Mesendoderm (in vitro differentiated cells): ENCODE data around the gene PERP.

Source experiments
- DNase-seq: peaks from one replicate; pipeline ENCODE4 v3.0.0; 2013
- H2AK5ac ChIP-seq: 2 replicates; pipeline ENCODE4 v1.6.1; 2013; ENCODE audit warnings: low read length, inconsistent platforms
- H2BK120ac ChIP-seq: 2 replicates; pipeline ENCODE4 v1.6.1; 2013; ENCODE audit warnings: low read depth, mild to moderate bottlenecking, low read length, moderate library complexity, mixed read lengths
- H2BK15ac ChIP-seq: replicated peaks from 2 replicates; pipeline ENCODE4 v1.6.1; 2013; ENCODE audit warnings: low read depth, mild to moderate bottlenecking, moderate library complexity
- H2BK5ac ChIP-seq: 2 replicates; pipeline ENCODE4 v1.6.1; 2013; ENCODE audit warnings: low read length, inconsistent platforms
- H3K18ac ChIP-seq: 2 replicates; pipeline ENCODE4 v1.6.1; 2013; ENCODE audit warnings: mild to moderate bottlenecking, low read length, mixed read lengths
- H3K23ac ChIP-seq: one replicate; pipeline ENCODE4 v1.6.1; 2013; ENCODE audit warnings: low read length
- H3K27ac ChIP-seq: 2 replicates; pipeline ENCODE4 v1.5.1; 2013; ENCODE audit warnings: low read depth, mild to moderate bottlenecking, inconsistent platforms, low read length, moderate library complexity
- H3K27me3 ChIP-seq: 2 replicates; pipeline ENCODE4 v1.6.1; 2013; ENCODE audit warnings: low read length, control low read depth, mild to moderate bottlenecking, inconsistent platforms; ENCODE audit not compliant: insufficient read depth, poor library complexity
- H3K36me3 ChIP-seq: 2 replicates; pipeline ENCODE4 v1.6.1; 2013; ENCODE audit warnings: low read length, inconsistent platforms; ENCODE audit not compliant: control insufficient read depth, insufficient read depth
- H3K4ac ChIP-seq: one replicate; pipeline ENCODE4 v1.6.1; 2013; ENCODE audit warnings: low read depth, mild to moderate bottlenecking, low read length, moderate library complexity
- H3K4me1 ChIP-seq: 2 replicates; pipeline ENCODE4 v1.6.1; 2013; ENCODE audit warnings: low read depth, low read length, inconsistent platforms; ENCODE audit not compliant: control insufficient read depth
- H3K4me2 ChIP-seq: 2 replicates; pipeline ENCODE4 v1.6.1; 2013; ENCODE audit warnings: low read length
- H3K4me3 ChIP-seq: 2 replicates; pipeline ENCODE4 v1.5.1; 2013; ENCODE audit warnings: mild to moderate bottlenecking, low read length
- H3K56ac ChIP-seq: one replicate; pipeline ENCODE4 v1.6.1; 2013; ENCODE audit warnings: low read length
- H3K79me1 ChIP-seq: 2 replicates; pipeline ENCODE4 v1.6.1; 2013; ENCODE audit warnings: low read length, inconsistent platforms
- H3K79me2 ChIP-seq: 2 replicates; pipeline ENCODE4 v1.6.1; 2013; ENCODE audit warnings: mild to moderate bottlenecking, low read length; ENCODE audit not compliant: control insufficient read depth, insufficient read depth
- H3K9ac ChIP-seq: 2 replicates; pipeline ENCODE4 v1.6.1; 2013; ENCODE audit warnings: low read length, inconsistent platforms
- H4K5ac ChIP-seq: one replicate; pipeline ENCODE4 v1.6.1; 2013; ENCODE audit warnings: low read length
- H4K8ac ChIP-seq: one replicate; pipeline ENCODE4 v1.6.1; 2013; ENCODE audit warnings: low read depth, mild to moderate bottlenecking, control low read depth, low read length, moderate library complexity
- WGBS: extraction: QIAGEN DNeasy Blood & Tissue Kit; methylation state at CpG from one replicate; pipeline ENCODE4 v1.1.7; 2013; ENCODE audit warnings: low lambda C conversion rate, missing lambda C conversion rate; ENCODE audit not compliant: insufficient coverage; ENCODE audit errors: extremely low coverage; 5-methylcytosine and 5-hydroxymethylcytosine counted together

PERP gene

GRCh38 chr6:138063726-138064125, 43.5 kb downstream of the PERP start:
- no peak overlapping the region for H3K18ac ChIP-seq
- H3K4me1 ChIP-seq, result no peaks in the 10 kb centered on the region
- no peak overlapping the region for H3K4me2 ChIP-seq
- no peak overlapping the region for H4K5ac ChIP-seq
- H3K27ac ChIP-seq, result no peak overlapping the region
- no peak overlapping the region for H2AK5ac ChIP-seq
- no peak overlapping the region for H2BK120ac ChIP-seq
- no peaks in the 10 kb centered on the region for H3K79me2 ChIP-seq
- no peak for DNase-seq
- H3K36me3 ChIP-seq, result no peaks in the 10 kb centered on the region
- H3K79me1 ChIP-seq, result no peaks in the 10 kb centered on the region
- H3K23ac ChIP-seq, result no peak overlapping the region
- no peak overlapping the region for H3K4me3 ChIP-seq
- no peak overlapping the region for H2BK5ac ChIP-seq
- no peak overlapping the region for H4K8ac ChIP-seq
- H3K9ac ChIP-seq, result no peak overlapping the region
- no peaks in the 10 kb centered on the region for H3K27me3 ChIP-seq
- no peak overlapping the region for H3K56ac ChIP-seq
- H3K4ac ChIP-seq, result no peak overlapping the region
- H2BK15ac ChIP-seq, result no peak overlapping the region
- no CpG with 5 or more reads among the region's 2 CpGs for WGBS

- Histone ChIP-seq H3K4me2 (no peak overlapping the region), H3K23ac (no peak overlapping the region), H3K4me1 (no peaks in the 10 kb centered on the region), H3K27ac (no peak overlapping the region), H2BK15ac (no peak overlapping the region), H3K9ac (no peak overlapping the region), H4K8ac (no peak overlapping the region), H4K5ac (no peak overlapping the region), H2AK5ac (no peak overlapping the region), H3K4ac (no peak overlapping the region), H3K79me1 (no peaks in the 10 kb centered on the region), H2BK120ac (no peak overlapping the region), H3K4me3 (no peak overlapping the region), H2BK5ac (no peak overlapping the region), H3K79me2 (no peaks in the 10 kb centered on the region), H3K27me3 (no peaks in the 10 kb centered on the region), H3K18ac (no peak overlapping the region), H3K36me3 (no peaks in the 10 kb centered on the region), H3K56ac (no peak overlapping the region)
- DNase-seq, result no peak
- WGBS, result no CpG with 5 or more reads among the region's 1 CpG
Measured at GRCh38 chr6:138054982-138055381, 52.2 kb downstream of the PERP start.

- Histone ChIP-seq H3K27ac (no peak overlapping the region), H3K4ac (no peak overlapping the region), H2BK15ac (no peak overlapping the region)
Measured at GRCh38 chr6:138052783-138053182, 54.4 kb downstream of the PERP start.

GRCh38 chr6:138044972-138045371, 62.2 kb downstream of the PERP start:
- Histone ChIP-seq H3K27ac (no peak overlapping the region), H3K18ac (no peak overlapping the region), H2BK5ac (no peak overlapping the region), H3K23ac (no peak overlapping the region), H3K56ac (no peak overlapping the region), H3K4me1 (no peaks in the 10 kb centered on the region), H4K8ac (no peak overlapping the region), H3K27me3 (no peaks in the 10 kb centered on the region), H3K4me3 (no peak overlapping the region), H4K5ac (no peak overlapping the region), H2BK15ac (no peak overlapping the region), H3K36me3 (no peaks in the 10 kb centered on the region), H3K79me2 (no peaks in the 10 kb centered on the region), H3K9ac (no peak overlapping the region), H3K4me2 (no peak overlapping the region), H2AK5ac (no peak overlapping the region), H3K79me1 (no peaks in the 10 kb centered on the region), H2BK120ac (no peak overlapping the region), H3K4ac (no peak overlapping the region)
- no peak for DNase-seq
- WGBS, result no CpG with 5 or more reads among the region's 1 CpG

More at GRCh38 chr6:138052783-138053182, 54.4 kb downstream of the PERP start:
- no peak overlapping the region for H2BK120ac ChIP-seq
- no peaks in the 10 kb centered on the region for H3K36me3 ChIP-seq
- no peaks in the 10 kb centered on the region for H3K79me2 ChIP-seq
- no peaks in the 10 kb centered on the region for H3K4me1 ChIP-seq
- H2BK5ac ChIP-seq, result no peak overlapping the region
- DNase-seq, result no peak
- no CpG with 5 or more reads among the region's 3 CpGs for WGBS
- H3K18ac ChIP-seq, result no peak overlapping the region
- no peaks in the 10 kb centered on the region for H3K79me1 ChIP-seq
- H3K9ac ChIP-seq, result no peak overlapping the region
- H4K5ac ChIP-seq, result no peak overlapping the region
- no peak overlapping the region for H3K23ac ChIP-seq
- H4K8ac ChIP-seq, result no peak overlapping the region
- no peak overlapping the region for H2AK5ac ChIP-seq
- H3K4me3 ChIP-seq, result no peak overlapping the region
- H3K56ac ChIP-seq, result no peak overlapping the region
- H3K4me2 ChIP-seq, result no peak overlapping the region
- no peaks in the 10 kb centered on the region for H3K27me3 ChIP-seq

GRCh38 chr6:138044458-138044857, 62.8 kb downstream of the PERP start:
- Histone ChIP-seq H3K79me1 (no peaks in the 10 kb centered on the region), H3K79me2 (no peaks in the 10 kb centered on the region), H2AK5ac (no peak overlapping the region), H3K18ac (no peak overlapping the region), H3K27ac (no peak overlapping the region), H2BK5ac (no peak overlapping the region), H3K56ac (no peak overlapping the region), H3K23ac (no peak overlapping the region), H3K27me3 (no peaks in the 10 kb centered on the region), H3K36me3 (no peaks in the 10 kb centered on the region), H2BK120ac (no peak overlapping the region), H3K4me3 (no peak overlapping the region), H4K8ac (no peak overlapping the region), H3K9ac (no peak overlapping the region), H3K4me1 (no peaks in the 10 kb centered on the region), H3K4ac (no peak overlapping the region), H3K4me2 (no peak overlapping the region), H2BK15ac (no peak overlapping the region), H4K5ac (no peak overlapping the region)
- DNase-seq, result no peak
- no CpG with 5 or more reads among the region's 4 CpGs for WGBS
